PC-3 (cell line): ENCODE data around the gene TTLL7. TPM values are rescaled to one million over a fixed set of nuclear protein-coding genes. Genes with fewer than 3 reads are reported as not detected.

ENCODE experiments used
- ATAC-seq: fragments of 200-7000 bp; cut with Tn5 transposase; 2 replicates; pipeline ENCODE4 v1.9.1; 2020; ENCODE audit warnings: mild to moderate bottlenecking, moderate library complexity
- BruUV-seq: library from RNA; stranded (reverse); fragments of 400-500 nt; replicated peaks from 2 replicates; lab custom pipeline; 2021; lab: Mats Ljungman, UMichigan
- CTCF ChIA-PET: fragments of 300-600 bp; sonication (Branson Sonifier 250); formaldehyde crosslinking; loops from one replicate; lab custom pipeline; 2022; ENCODE audit warnings: antibody characterized with exemption; lab: Charles Lee
- POLR2A ChIA-PET: fragments of 300-600 bp; sonication (Branson Sonifier 250); formaldehyde crosslinking; loops from one replicate; lab custom pipeline; 2022; ENCODE audit warnings: antibody characterized with exemption; ENCODE audit not compliant: unreplicated experiment; lab: Charles Lee
- DNase-seq: peaks from one replicate; pipeline ENCODE4 v3.0.0-alpha.2; 2015
- H2AFZ ChIP-seq: fragments of 300-600 bp; sonication (generic); 2 replicates; pipeline ENCODE4 v1.6.0; 2016; ENCODE audit warnings: antibody characterized with exemption, low read length
- H3F3A ChIP-seq: fragments of 300-600 bp; sonication (generic); one replicate; pipeline ENCODE4 v1.6.0; 2017; ENCODE audit warnings: antibody characterized with exemption, low read length, control low read depth, mild to moderate bottlenecking; ENCODE audit not compliant: unreplicated experiment
- H3K27ac ChIP-seq: fragments of 300-600 bp; sonication (generic); 2 replicates; pipeline ENCODE4 v1.5.1; 2016; ENCODE audit warnings: mild to moderate bottlenecking, low read length
- H3K27me3 ChIP-seq: fragments of 300-600 bp; sonication (generic); 2 replicates; pipeline ENCODE4 v1.6.1; 2016; ENCODE audit warnings: low read length, mixed read lengths
- H3K36me3 ChIP-seq: fragments of 300-600 bp; sonication (generic); 2 replicates; pipeline ENCODE4 v1.6.1; 2016; ENCODE audit warnings: low read depth, mixed run types, low read length, mixed read lengths
- H3K4me1 ChIP-seq: fragments of 300-600 bp; sonication (generic); 2 replicates; pipeline ENCODE4 v1.5.1; 2016; ENCODE audit warnings: low read length; ENCODE audit not compliant: insufficient read depth
- H3K4me2 ChIP-seq: fragments of 300-600 bp; sonication (generic); 2 replicates; pipeline ENCODE4 v1.6.0; 2016; ENCODE audit warnings: low read length
- H3K4me3 ChIP-seq: fragments of 300-600 bp; sonication (generic); 2 replicates; pipeline ENCODE4 v1.5.1; 2016; ENCODE audit warnings: mild to moderate bottlenecking, low read length, mixed read lengths
- H3K79me2 ChIP-seq: fragments of 300-600 bp; sonication (generic); 2 replicates; pipeline ENCODE4 v1.6.1; 2017; ENCODE audit warnings: low read length, mixed read lengths
- H3K9ac ChIP-seq: fragments of 300-600 bp; sonication (generic); 2 replicates; pipeline ENCODE4 v1.6.0; 2016; ENCODE audit warnings: mild to moderate bottlenecking, low read length
- H3K9me2 ChIP-seq: fragments of 300-600 bp; sonication (generic); replicated peaks from 2 replicates; pipeline ENCODE4 v1.6.1; 2016; ENCODE audit warnings: mixed run types, low read length, mixed read lengths
- H3K9me3 ChIP-seq: fragments of 300-600 bp; sonication (generic); 2 replicates; pipeline ENCODE4 v1.6.1; 2016; ENCODE audit warnings: low read length, mixed read lengths
- H4K20me1 ChIP-seq: fragments of 300-600 bp; sonication (generic); 2 replicates; pipeline ENCODE4 v1.6.1; 2016; ENCODE audit warnings: low read length, mixed read lengths
- CTCF ChIP-seq: fragments of 300-600 bp; sonication (generic); conservative IDR thresholded peaks from 2 replicates; pipeline ENCODE4 v1.5.1; 2017; ENCODE audit warnings: antibody characterized with exemption, low read depth, mild to moderate bottlenecking, low read length
- EZH2 ChIP-seq: fragments of 300-600 bp; sonication (generic); IDR thresholded peaks from one replicate; pipeline ENCODE4 v1.6.1; 2017; ENCODE audit warnings: antibody characterized with exemption, mild to moderate bottlenecking, low read length; ENCODE audit not compliant: unreplicated experiment
- EZH2phosphoT487 ChIP-seq: fragments of 300-600 bp; sonication (generic); IDR thresholded peaks from 2 replicates; pipeline ENCODE4 v1.6.1; 2018; ENCODE audit warnings: mild to moderate bottlenecking, antibody characterized with exemption, low read length, borderline replicate concordance
- intact Hi-C: fragments of 100-400 bp; cut with micrococcal nuclease; formaldehyde crosslinking; loops from 2 replicates; pipeline ENCODE4 v1.9.0; 2023
- total RNA-seq: library from RNA; depleted of rRNA; stranded (reverse); fragments of >200 nt; gene quantifications from 2 replicates; pipeline ENCODE4 v1.2.3, GENCODE V29; 2014

The TTLL7 gene
- total RNA-seq, 1 experiment from 2014 or later: 3.8 TPM

GRCh38 chr1:83822208-83822607 lies 176.7 kb downstream of the TTLL7 start:
- H3K9me2 ChIP-seq: no peaks in the 10 kb centered on the region
- no peaks in the 10 kb centered on the region for H3K4me1 ChIP-seq
- ChIA-PET CTCF (no interaction called here), POLR2A (no interaction called here)
- intact Hi-C loops: no loop called here
- no peak for TF ChIP-seq EZH2phosphoT487
- TF ChIP-seq CTCF: no peak
- no peak for TF ChIP-seq EZH2
- no peaks in the 10 kb centered on the region for H3K79me2 ChIP-seq
- no peak overlapping the region for H3K9ac ChIP-seq
- no peaks in the 10 kb centered on the region for H3F3A ChIP-seq
- H3K27me3 ChIP-seq: no peaks in the 10 kb centered on the region
- H3K36me3 ChIP-seq: no peaks in the 10 kb centered on the region
- H2AFZ ChIP-seq: no peak overlapping the region
- H4K20me1 ChIP-seq: no peaks in the 10 kb centered on the region
- H3K9me3 ChIP-seq: no peaks in the 10 kb centered on the region
- ATAC-seq (no peak), DNase-seq (no peak)
- BruUV-seq: no TSS peak
- no peak overlapping the region for H3K27ac ChIP-seq
- no peak overlapping the region for H3K4me3 ChIP-seq
- no peak overlapping the region for H3K4me2 ChIP-seq

GRCh38 chr1:83819436-83819835 lies 179.5 kb downstream of the TTLL7 start:
- Histone ChIP-seq H3K4me1 (no peaks in the 10 kb centered on the region), H3K36me3 (no peaks in the 10 kb centered on the region), H3K4me3 (no peak overlapping the region), H3K27me3 (no peaks in the 10 kb centered on the region), H3K9ac (no peak overlapping the region), H3K27ac (no peak overlapping the region), H3F3A (no peaks in the 10 kb centered on the region), H3K4me2 (no peak overlapping the region), H3K9me3 (no peaks in the 10 kb centered on the region), H3K79me2 (no peaks in the 10 kb centered on the region), H2AFZ (no peak overlapping the region), H3K9me2 (no peaks in the 10 kb centered on the region), H4K20me1 (no peaks in the 10 kb centered on the region)
- intact Hi-C loops: no loop called here
- CTCF ChIA-PET: no interaction called here
- TF ChIP-seq EZH2 (no peak), EZH2phosphoT487 (no peak), CTCF (no peak)
- ATAC-seq (no peak), DNase-seq (no peak)
- POLR2A ChIA-PET: no interaction called here
- BruUV-seq: no TSS peak

- H3K4me1 ChIP-seq: no peaks in the 10 kb centered on the region
- no peak overlapping the region for H3K9ac ChIP-seq
- no peak overlapping the region for H3K27ac ChIP-seq
- H3K79me2 ChIP-seq: no peaks in the 10 kb centered on the region
- H4K20me1 ChIP-seq: no peaks in the 10 kb centered on the region
- H3K27me3 ChIP-seq: no peaks in the 10 kb centered on the region
- TF ChIP-seq EZH2phosphoT487: no peak
- no peak for TF ChIP-seq CTCF
- no peak for TF ChIP-seq EZH2
- no peak overlapping the region for H3K4me3 ChIP-seq
- no peaks in the 10 kb centered on the region for H3K9me3 ChIP-seq
- H3K9me2 ChIP-seq: no peaks in the 10 kb centered on the region
- POLR2A ChIA-PET: no interaction called here
- no peaks in the 10 kb centered on the region for H3F3A ChIP-seq
- no peak overlapping the region for H3K4me2 ChIP-seq
- intact Hi-C loops: no loop called here
- ATAC-seq (no peak), DNase-seq (no peak)
- CTCF ChIA-PET: no interaction called here
- no TSS peak for BruUV-seq
- H3K36me3 ChIP-seq: no peaks in the 10 kb centered on the region
- no peak overlapping the region for H2AFZ ChIP-seq
These were observed 180.0 kb downstream of the TTLL7 start for GRCh38 chr1:83818916-83819315.
